ENCODE data around the gene CWF19L1.

DNA sequence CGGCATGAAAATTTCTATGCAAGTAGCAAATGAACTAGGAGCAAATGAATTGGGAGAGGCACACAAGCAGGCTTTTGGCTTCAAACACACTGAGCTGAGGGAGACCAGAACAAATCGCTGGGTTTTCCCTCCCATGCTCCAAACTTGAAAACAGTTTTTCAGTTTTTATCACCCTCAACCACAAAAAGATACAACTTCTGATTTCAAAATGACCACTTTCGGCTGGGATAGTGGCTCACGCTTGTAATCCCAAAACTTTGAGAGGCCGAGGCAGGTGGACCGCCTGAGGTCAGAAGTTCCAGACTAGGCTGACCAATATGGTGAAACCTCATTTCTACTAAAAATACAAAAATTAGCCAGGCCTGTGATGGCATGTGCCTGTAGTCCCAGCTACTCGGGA lies 29.0 kb downstream of the CWF19L1 start:
- no peak for TF ChIP-seq ZNF114 (CRISPR knock-in tag; IDR thresholded peaks at IDR 0.05)
- TF ChIP-seq, protein P1, sequence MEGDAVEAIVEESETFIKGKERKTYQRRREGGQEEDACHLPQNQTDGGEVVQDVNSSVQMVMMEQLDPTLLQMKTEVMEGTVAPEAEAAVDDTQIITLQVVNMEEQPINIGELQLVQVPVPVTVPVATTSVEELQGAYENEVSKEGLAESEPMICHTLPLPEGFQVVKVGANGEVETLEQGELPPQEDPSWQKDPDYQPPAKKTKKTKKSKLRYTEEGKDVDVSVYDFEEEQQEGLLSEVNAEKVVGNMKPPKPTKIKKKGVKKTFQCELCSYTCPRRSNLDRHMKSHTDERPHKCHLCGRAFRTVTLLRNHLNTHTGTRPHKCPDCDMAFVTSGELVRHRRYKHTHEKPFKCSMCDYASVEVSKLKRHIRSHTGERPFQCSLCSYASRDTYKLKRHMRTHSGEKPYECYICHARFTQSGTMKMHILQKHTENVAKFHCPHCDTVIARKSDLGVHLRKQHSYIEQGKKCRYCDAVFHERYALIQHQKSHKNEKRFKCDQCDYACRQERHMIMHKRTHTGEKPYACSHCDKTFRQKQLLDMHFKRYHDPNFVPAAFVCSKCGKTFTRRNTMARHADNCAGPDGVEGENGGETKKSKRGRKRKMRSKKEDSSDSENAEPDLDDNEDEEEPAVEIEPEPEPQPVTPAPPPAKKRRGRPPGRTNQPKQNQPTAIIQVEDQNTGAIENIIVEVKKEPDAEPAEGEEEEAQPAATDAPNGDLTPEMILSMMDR (conservative IDR thresholded peaks at IDR 0.05; ENCODE audit: low read depth in 2 of 2): no peak
